Activated T-helper 17 cell treated with anti-CD3 and anti-CD28 coated beads, Interleukin-2, amount 50 U/mL, for 72 hours (primary cell): ENCODE results near the gene PFN2. TPM values are rescaled to one million over a fixed set of nuclear protein-coding genes. Genes with fewer than 3 reads are reported as not detected.
"Not testable (repeated sequence)": the region's sequence is repeated elsewhere in the genome, so short reads cannot be mapped to it uniquely, and the experiment has no call there.

Source experiments
- ATAC-seq: fragments of 150-1000 bp; cut with Tn5 transposase; replicated peaks from 2 replicates; pipeline ENCODE4 v1.10.0; 2021; ENCODE audit warnings: mild to moderate bottlenecking, moderate library complexity
- H3K27ac Mint-ChIP-seq: one replicate; pipeline ENCODE4 v1.8.0; 2022; ENCODE audit warnings: mixed read lengths
- H3K27me3 Mint-ChIP-seq: one replicate; pipeline ENCODE4 v1.8.0; 2022; ENCODE audit warnings: mixed read lengths
- H3K36me3 Mint-ChIP-seq: one replicate; pipeline ENCODE4 v1.8.0; 2022; ENCODE audit warnings: low read depth, mild to moderate bottlenecking, mixed read lengths
- H3K4me1 Mint-ChIP-seq: one replicate; pipeline ENCODE4 v1.8.0; 2022; ENCODE audit warnings: mixed read lengths
- H3K4me3 Mint-ChIP-seq: one replicate; pipeline ENCODE4 v1.8.0; 2022; ENCODE audit warnings: mild to moderate bottlenecking, mixed read lengths
- H3K9me3 Mint-ChIP-seq: one replicate; pipeline ENCODE4 v1.8.0; 2022; ENCODE audit warnings: mixed read lengths
- total RNA-seq, 2 donors: library from RNA; stranded (reverse); gene quantifications; one replicate each; pipeline ENCODE4 v1.2.3, GENCODE V29; 2022

Gene PFN2
- total RNA-seq, 2 donors from 2014 or later, result 1.8 to 2.0 TPM

DNA sequence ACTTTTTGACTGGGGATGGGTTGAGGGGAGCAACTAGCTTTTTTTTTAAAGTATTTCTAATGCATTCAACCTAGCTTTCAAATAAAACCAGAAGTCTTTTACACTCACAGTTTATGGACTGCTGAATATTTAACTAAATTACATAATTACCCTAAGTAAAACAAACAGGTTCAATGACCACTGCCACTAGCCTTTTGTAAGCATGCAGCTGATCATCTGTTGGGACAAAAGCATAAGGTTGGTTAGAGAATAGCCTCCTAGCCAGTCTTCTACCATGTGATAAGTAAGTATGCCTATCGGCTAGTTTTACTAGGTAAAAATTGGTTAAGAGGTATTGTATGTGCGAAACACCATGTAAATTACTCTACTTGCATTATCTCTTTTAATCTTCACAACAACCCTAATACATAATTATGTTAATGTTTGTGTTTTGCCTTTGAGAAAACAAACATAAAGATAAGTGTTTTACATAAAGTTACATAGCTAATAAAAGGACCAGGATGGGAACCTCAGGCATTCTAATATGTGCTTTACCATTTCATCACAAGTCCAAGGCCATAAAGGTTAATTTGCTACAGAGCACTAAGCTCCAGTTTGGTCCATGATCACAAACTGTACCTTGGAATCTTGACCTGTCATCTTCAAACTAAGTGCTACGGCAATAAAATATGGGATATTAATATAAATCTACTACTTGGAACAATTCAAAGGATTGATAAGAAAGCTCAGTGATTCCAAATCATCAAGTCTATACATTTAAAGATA is 13.2 kb downstream of the PFN2 start:
- Mint-ChIP-seq H3K4me3 (no peak overlapping the region), H3K36me3 (peaks cover 18% of the 10 kb centered on the region), H3K27ac (no peak overlapping the region), H3K4me1 (peaks cover 15% of the 10 kb centered on the region), H3K27me3 (no peaks in the 10 kb centered on the region), H3K9me3 (no peaks in the 10 kb centered on the region)
- ATAC-seq, result no peak

DNA sequence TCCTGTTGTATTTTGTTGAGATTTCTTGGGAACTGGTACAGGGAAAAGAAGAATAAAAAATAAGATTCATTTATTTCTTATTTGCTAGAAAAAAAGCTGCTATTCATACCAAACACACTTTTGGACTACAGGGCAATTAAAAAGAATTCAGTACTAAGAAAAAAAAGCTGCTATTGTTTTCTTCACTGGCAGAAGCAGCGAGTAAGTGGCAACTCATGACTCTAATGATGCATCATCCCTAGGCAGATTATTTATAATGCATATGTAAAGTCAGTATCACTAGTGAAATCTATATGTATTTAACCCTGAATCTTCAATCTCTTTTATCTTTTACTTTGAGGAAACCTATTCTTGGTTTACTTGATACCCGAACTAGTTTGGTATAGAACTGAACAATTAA is 15.2 kb downstream of the PFN2 start:
- ATAC-seq, result no peak
- peaks cover 9% of the 10 kb centered on the region for H3K36me3 Mint-ChIP-seq
- H3K27ac Mint-ChIP-seq, result peak overlapping the region; percentile 11
- H3K9me3 Mint-ChIP-seq, result no peaks in the 10 kb centered on the region
- H3K27me3 Mint-ChIP-seq, result no peaks in the 10 kb centered on the region
- no peak overlapping the region for H3K4me3 Mint-ChIP-seq
- peaks cover 15% of the 10 kb centered on the region for H3K4me1 Mint-ChIP-seq

DNA sequence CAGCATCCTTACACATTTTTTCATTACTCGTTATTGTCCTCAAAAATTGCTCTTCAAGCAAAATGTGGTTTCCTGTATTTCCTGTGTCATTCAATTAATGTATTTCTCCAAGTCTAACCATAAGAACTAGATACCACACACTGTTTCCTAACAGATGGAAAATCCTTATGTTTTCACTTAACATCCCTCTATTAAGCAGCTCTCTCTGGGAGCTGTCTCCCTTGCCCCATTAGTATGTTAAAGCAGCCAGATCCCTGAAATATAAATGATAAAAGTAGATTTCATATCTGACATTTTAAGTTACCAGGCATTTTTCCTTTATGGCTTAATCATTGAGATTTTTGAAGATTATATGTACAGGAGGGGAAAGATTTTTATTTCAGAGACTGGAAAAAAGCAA is 15.9 kb downstream of the PFN2 start:
- no peak overlapping the region for H3K4me3 Mint-ChIP-seq

DNA sequence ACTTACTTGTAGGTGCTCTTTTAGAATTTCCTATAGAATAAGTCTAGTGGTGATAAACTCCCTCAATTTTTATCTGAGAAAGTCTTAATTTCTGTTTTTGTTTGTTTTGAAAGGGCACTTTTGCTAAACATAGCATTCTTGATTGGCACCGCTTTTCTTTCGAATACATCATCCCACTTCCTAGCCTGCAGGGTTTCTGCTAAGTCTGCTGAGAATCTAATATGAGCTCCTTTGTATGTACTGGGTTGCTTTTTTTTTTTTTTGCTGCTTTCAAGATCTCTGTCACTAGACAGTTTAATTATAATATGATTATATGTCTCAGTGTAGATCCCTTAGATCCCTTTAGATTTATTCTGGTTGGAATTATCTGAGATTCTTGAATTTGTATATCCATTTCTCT is 21.5 kb downstream of the PFN2 start:
- Mint-ChIP-seq H3K27me3 (no peaks in the 10 kb centered on the region), H3K4me1 (peaks cover 12% of the 10 kb centered on the region), H3K36me3 (peaks cover 33% of the 10 kb centered on the region), H3K27ac (no peak overlapping the region), H3K4me3 (no peak overlapping the region), H3K9me3 (no peaks in the 10 kb centered on the region)
- no peak for ATAC-seq

More for the DNA sequence above, 15.9 kb downstream of the PFN2 start:
- H3K27me3 Mint-ChIP-seq, result no peaks in the 10 kb centered on the region
- peaks cover 3% of the 10 kb centered on the region for H3K36me3 Mint-ChIP-seq
- H3K27ac Mint-ChIP-seq, result peak overlapping the region; percentile 1
- H3K4me1 Mint-ChIP-seq, result peaks cover 15% of the 10 kb centered on the region
- no peak for ATAC-seq
- no peaks in the 10 kb centered on the region for H3K9me3 Mint-ChIP-seq

DNA sequence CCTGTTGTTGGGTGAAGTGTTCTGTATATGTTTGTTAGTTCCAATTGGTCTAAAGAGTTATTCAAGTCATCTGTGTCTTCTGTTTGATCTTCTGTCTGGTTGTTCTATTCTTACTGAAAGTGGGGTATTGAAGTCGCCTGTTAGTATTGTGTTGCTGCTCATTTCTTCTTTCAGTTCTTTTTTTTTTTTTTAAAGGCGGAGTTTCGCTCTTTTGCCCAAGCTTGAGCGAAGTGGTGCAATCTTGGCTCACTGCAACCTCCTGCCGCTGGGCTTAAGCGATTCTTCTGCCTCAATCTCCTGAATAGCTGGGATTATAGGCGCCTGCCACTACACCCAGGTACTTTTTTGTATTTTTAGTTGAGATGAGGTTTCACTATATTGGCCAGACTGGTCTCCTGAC is 23.5 kb downstream of the PFN2 start:
- H3K9me3 Mint-ChIP-seq, result no peaks in the 10 kb centered on the region
- peaks cover 12% of the 10 kb centered on the region for H3K4me1 Mint-ChIP-seq
- H3K27ac Mint-ChIP-seq, result no peak overlapping the region
- peaks cover 52% of the 10 kb centered on the region for H3K36me3 Mint-ChIP-seq
- no peaks in the 10 kb centered on the region for H3K27me3 Mint-ChIP-seq
- no peak overlapping the region for H3K4me3 Mint-ChIP-seq
- no peak for ATAC-seq

DNA sequence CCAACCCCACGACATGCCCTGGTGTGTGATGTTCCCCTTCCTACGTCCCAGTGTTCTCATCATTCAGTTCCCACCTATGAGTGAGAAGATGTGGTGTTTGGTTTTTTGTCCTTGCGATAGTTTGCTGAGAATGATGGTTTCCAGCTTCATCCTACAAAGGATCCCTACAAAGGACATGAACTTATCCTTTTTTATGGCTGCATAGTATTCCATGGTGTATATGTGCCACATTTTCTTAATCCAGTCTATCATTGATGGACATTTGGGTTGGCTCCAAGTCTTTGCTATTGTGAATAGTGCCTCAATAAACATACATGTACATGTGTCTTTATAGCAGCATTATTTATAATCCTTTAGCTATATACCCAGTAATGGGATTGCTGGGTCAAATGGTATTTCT is 26.7 kb downstream of the PFN2 start:
- Mint-ChIP-seq H3K36me3 (peaks cover 70% of the 10 kb centered on the region), H3K4me1 (peaks cover 22% of the 10 kb centered on the region)
- H3K4me3 Mint-ChIP-seq, ATAC-seq, H3K27me3 Mint-ChIP-seq, H3K27ac Mint-ChIP-seq, H3K9me3 Mint-ChIP-seq: not testable (repeated sequence)

DNA sequence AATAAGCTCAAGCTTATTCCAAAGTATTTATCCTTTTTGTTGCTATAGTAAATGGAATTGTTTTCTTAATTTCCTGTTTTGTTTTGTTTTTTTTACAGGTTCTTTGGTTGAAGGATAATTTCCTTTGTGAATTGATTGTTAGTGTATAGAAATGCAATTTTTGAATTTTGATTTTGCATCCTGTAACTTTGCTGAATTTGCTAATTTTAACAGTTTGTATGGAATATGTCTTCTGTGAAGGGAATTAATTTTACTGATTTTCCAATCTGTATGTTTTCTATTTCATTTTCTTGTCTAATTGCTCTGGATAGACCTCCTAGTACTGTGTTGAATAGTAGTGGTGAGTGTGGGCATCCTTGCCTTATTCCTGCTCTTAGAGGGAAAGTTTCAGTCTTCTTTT is 28.3 kb downstream of the PFN2 start:
- no peak overlapping the region for H3K27ac Mint-ChIP-seq
- peaks cover 59% of the 10 kb centered on the region for H3K36me3 Mint-ChIP-seq
- ATAC-seq, result no peak
- peaks cover 18% of the 10 kb centered on the region for H3K4me1 Mint-ChIP-seq
- H3K9me3 Mint-ChIP-seq, result no peaks in the 10 kb centered on the region
- H3K27me3 Mint-ChIP-seq, result no peaks in the 10 kb centered on the region
- H3K4me3 Mint-ChIP-seq, result no peak overlapping the region

DNA sequence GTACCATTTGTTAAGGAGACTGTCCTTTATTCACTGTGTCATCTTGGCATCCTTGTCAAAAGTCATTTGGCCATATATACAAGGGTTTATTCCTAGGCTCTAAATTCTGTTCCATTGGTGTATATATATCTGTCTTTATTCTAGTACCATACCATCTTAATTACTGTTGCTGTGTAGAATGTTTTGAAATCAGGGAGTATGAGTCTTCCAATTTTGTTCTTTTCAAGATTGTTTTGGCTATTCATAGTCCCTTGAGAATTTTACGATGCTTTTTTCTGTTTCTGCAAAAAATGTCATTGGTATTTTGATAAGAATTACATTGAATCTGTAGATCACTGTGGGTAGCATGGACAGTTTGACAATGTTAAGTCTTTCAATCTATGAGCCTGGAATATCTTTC is 28.7 kb downstream of the PFN2 start:
- H3K27ac Mint-ChIP-seq, result no peak overlapping the region

DNA sequence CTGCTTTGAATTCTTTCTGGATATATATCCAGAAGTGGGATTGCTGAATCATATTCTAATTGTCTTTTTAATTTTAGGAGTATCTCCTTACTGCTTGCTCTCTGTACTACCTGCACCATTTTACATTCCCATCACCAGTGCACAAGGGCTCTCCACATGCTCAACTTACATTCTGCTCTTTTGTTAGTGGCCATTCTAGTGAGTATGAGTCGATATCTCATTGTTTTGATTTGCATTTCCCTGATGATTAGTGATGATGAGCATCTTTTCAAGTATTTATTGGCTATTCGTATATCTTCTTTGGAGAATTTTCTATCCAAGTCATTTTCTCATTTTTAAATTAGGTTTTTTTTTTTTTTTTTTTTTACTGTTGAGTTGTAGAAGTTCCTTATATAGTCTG is 29.5 kb downstream of the PFN2 start:
- no peaks in the 10 kb centered on the region for H3K27me3 Mint-ChIP-seq
- H3K27ac Mint-ChIP-seq, result no peak overlapping the region
- no peaks in the 10 kb centered on the region for H3K9me3 Mint-ChIP-seq
- H3K36me3 Mint-ChIP-seq, result peaks cover 58% of the 10 kb centered on the region
- H3K4me3 Mint-ChIP-seq, result no peak overlapping the region
- H3K4me1 Mint-ChIP-seq, result peaks cover 16% of the 10 kb centered on the region
- no peak for ATAC-seq

More for the DNA sequence above, 28.7 kb downstream of the PFN2 start:
- ATAC-seq, result no peak
- Mint-ChIP-seq H3K4me3 (no peak overlapping the region), H3K9me3 (no peaks in the 10 kb centered on the region), H3K36me3 (peaks cover 58% of the 10 kb centered on the region), H3K27me3 (no peaks in the 10 kb centered on the region), H3K4me1 (peaks cover 16% of the 10 kb centered on the region)

DNA sequence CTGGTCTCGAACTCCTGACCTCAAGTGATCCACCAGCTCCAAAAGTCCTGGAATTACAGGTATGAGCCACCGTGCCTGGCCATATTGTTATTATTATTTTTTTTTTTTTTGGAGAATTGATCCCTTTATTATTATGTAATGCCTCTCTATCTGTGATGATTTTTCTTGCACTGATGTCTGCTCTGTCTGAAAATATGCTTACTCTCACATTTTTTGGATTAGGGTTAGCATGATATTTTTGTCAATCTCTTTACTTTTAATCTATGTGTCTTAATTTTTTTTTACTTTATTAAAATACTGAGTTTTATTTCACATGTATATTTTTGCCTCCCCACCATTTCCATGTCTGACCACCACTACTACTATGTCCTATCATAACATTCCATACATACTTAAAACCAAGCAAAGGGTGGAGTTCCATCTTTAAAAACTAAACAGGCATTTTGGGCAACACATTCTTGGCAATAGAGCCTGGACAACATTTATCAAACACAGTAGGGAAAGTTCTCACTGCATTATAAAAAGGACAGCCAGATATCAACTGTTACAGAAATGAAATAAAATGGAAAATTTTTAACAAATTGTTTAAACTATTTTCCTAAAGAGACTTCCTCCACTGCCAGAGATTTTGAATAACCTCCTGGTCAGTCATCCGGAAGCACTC is 32.2 kb downstream of the PFN2 start:
- not testable (repeated sequence) for H3K9me3 Mint-ChIP-seq, H3K27ac Mint-ChIP-seq, H3K27me3 Mint-ChIP-seq, ATAC-seq, H3K4me3 Mint-ChIP-seq
- Mint-ChIP-seq H3K4me1 (peaks cover 16% of the 10 kb centered on the region), H3K36me3 (peaks cover 46% of the 10 kb centered on the region)

DNA sequence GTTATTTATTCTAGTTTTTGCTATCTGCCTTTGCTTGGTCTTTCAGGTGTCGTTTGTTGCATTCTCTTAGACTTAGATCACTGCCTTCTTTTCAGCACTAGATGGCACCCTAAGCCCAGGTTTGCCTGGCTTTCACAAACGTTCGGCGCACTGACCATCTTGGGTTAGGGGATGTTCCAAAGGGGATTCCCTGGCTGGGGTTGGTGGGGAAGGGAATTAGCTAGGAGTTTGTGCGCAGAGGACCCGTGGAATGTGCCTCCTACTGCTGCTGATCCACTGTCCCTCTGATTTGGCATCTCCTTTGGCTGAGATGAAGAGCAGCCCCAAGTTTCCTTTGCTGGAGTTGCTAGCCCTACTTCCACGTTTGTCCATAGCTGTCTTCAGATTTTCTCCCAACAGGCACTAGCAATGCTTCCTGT is 33.9 kb downstream of the PFN2 start:
- H3K4me3 Mint-ChIP-seq, result no peak overlapping the region
- ATAC-seq, result peak; percentile 65

DNA sequence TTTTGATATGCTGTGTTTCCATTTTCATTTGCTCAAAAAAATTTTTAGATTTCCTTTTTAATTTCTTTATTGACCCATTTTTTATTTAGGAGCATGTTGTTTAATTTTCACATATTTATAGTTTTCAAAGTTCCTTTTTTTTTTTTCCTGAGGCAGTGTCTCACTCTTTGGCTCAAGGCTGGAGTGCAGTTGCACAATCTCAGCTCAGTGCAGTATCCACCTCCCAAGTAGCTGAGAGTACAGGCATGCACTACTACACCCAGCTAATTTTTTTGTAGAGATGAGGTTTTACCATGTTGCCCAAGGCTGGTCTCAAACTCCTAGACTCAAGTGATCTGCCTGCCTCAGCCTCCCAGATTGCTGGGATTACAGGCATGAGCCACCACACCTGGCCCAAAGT is 36.2 kb downstream of the PFN2 start:
- Mint-ChIP-seq H3K4me3 (no peak overlapping the region), H3K36me3 (peaks cover 37% of the 10 kb centered on the region), H3K9me3 (no peaks in the 10 kb centered on the region), H3K27me3 (no peaks in the 10 kb centered on the region), H3K4me1 (peaks cover 11% of the 10 kb centered on the region), H3K27ac (no peak overlapping the region)
- no peak for ATAC-seq

More for the DNA sequence above, 33.9 kb downstream of the PFN2 start:
- H3K27ac Mint-ChIP-seq, result no peak overlapping the region
- peaks cover 11% of the 10 kb centered on the region for H3K4me1 Mint-ChIP-seq
- H3K27me3 Mint-ChIP-seq, result no peaks in the 10 kb centered on the region
- H3K36me3 Mint-ChIP-seq, result peaks cover 36% of the 10 kb centered on the region
- no peaks in the 10 kb centered on the region for H3K9me3 Mint-ChIP-seq

DNA sequence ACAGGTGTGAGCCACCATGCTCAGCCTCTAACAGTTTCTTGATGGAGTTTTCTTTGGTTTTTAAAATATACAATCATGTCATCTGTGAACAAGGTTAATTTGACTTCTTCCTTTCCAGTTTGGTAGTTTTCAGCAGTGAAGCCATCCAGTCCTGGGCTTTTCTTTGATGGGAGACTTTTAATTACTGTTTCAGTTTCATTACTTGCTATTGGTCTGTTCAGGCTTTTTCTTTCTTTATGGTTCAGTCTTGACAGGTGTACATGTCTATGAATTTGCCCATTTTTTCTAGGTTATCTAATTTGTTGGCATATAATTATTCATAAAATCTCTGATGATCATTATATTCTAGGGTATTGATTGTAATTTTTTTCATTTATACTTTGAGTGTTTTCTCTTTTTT is 36.8 kb downstream of the PFN2 start:
- peaks cover 6% of the 10 kb centered on the region for H3K4me1 Mint-ChIP-seq
- no peaks in the 10 kb centered on the region for H3K27me3 Mint-ChIP-seq
- ATAC-seq, result no peak
- H3K27ac Mint-ChIP-seq, result no peak overlapping the region
- no peaks in the 10 kb centered on the region for H3K9me3 Mint-ChIP-seq
- H3K36me3 Mint-ChIP-seq, result peaks cover 37% of the 10 kb centered on the region
- H3K4me3 Mint-ChIP-seq, result no peak overlapping the region

DNA sequence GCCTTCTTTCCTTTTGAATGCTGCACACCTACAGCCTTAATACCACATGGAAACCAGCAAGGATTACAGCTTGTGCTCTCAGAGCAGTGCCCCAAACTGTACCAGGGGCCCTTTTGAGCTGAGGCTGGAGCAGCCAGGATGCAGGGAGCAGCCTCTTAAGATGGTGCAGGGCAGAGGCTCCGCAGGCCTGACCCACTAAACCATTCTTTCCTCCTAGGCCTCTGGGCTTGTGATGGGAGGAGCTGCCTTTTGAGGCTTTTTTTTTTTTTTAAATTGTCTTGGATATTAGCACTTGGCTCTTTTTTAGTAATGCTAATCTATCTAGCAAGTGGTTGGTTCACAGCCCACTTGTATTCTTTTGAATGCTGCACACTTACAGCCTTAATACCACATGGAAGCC is 37.7 kb downstream of the PFN2 start:
- Mint-ChIP-seq H3K27ac (no peak overlapping the region), H3K9me3 (no peaks in the 10 kb centered on the region), H3K4me1 (peaks cover 6% of the 10 kb centered on the region), H3K36me3 (peaks cover 41% of the 10 kb centered on the region), H3K4me3 (no peak overlapping the region), H3K27me3 (no peaks in the 10 kb centered on the region)
- ATAC-seq, result no peak

DNA sequence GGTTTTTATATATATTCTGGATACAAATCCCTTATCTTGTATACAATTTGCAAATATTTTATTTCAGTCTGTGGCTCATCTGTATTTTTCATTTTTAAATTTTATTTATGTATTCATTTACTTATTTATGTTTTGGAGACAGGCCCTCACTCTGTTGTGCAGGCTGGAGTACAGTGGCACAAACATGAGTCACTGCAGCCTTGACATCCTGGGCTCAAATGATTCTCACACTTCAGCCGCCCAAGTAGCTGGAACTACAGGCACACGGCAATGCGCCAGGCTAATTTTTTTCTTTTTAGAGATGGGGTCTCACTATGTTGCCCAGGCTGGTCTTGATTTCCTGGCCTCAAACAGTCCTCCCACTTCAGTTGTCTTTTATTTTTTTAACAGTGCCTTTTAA is 50.6 kb downstream of the PFN2 start:
- Mint-ChIP-seq H3K27me3 (no peaks in the 10 kb centered on the region), H3K36me3 (peaks cover 58% of the 10 kb centered on the region), H3K27ac (no peak overlapping the region), H3K4me1 (no peaks in the 10 kb centered on the region), H3K4me3 (no peak overlapping the region), H3K9me3 (no peaks in the 10 kb centered on the region)
- no peak for ATAC-seq
